Upper lobe of left lung (tissue), 6 donors: ENCODE data around the gene RBBP6. TPM values are rescaled to one million over a fixed set of nuclear protein-coding genes. Genes with fewer than 3 reads are reported as not detected.
A peak's percentile ranks its signal among the peaks of the same experiment; 100 is the strongest.
"Not testable (repeated sequence)": the region's sequence is repeated elsewhere in the genome, so short reads cannot be mapped to it uniquely, and the experiment has no call there.

Experiments
- ATAC-seq, 2 donors: fragments of 200-7000 bp; cut with Tn5 transposase; one replicate each; pipeline ENCODE4 v1.9.1; 2022; ENCODE audit warnings: mild to moderate bottlenecking in 2 of 2, moderate library complexity in 2 of 2; ENCODE audit not compliant: low FRiP score in 2 of 2
- DNase-seq, 2 donors: peaks; one replicate each; pipeline ENCODE4 v3.0.0-alpha.2; 2019 to 2020
- H3K27ac ChIP-seq, 4 donors: fragments of 200-600 bp; sonication (generic); one replicate each; pipeline ENCODE4 v1.5.1; 2016 to 2019
- H3K27me3 ChIP-seq, 4 donors: fragments of 200-600 bp; sonication (generic); one replicate each; pipeline ENCODE4 v1.5.1; 2017 to 2019
- H3K36me3 ChIP-seq, 4 donors: fragments of 200-600 bp; sonication (generic); one replicate each; pipeline ENCODE4 v1.5.1; 2016 to 2019
- H3K4me1 ChIP-seq, 4 donors: fragments of 200-600 bp; sonication (generic); one replicate each; pipeline ENCODE4 v1.5.1; 2018 to 2019
- H3K4me3 ChIP-seq, 4 donors: fragments of 200-600 bp; sonication (generic); one replicate each; pipeline ENCODE4 v1.5.1; 2017 to 2019; ENCODE audit warnings: mild to moderate bottlenecking in 2 of 4, moderate library complexity in 1 of 4
- H3K9me3 ChIP-seq, 4 donors: fragments of 200-600 bp; sonication (generic); one replicate each; pipeline ENCODE4 v1.5.1; 2018 to 2019
- EP300 ChIP-seq, 4 donors: sonication (generic); formaldehyde crosslinking; IDR thresholded peaks; one replicate each; pipeline ENCODE4 v1.5.1; 2017; ENCODE audit warnings: antibody characterized with exemption in 4 of 4, control low read depth in 2 of 4
- POLR2A ChIP-seq, 4 donors: fragments of 450-650 bp; IDR thresholded peaks; one replicate each; pipeline ENCODE4 v1.5.1; 2016 to 2017; ENCODE audit warnings: antibody characterized with exemption in 4 of 4, mild to moderate bottlenecking in 2 of 4
- POLR2AphosphoS5 ChIP-seq, 2 donors: sonication (generic); formaldehyde crosslinking; IDR thresholded peaks; one replicate each; pipeline ENCODE4 v1.5.1; 2017; ENCODE audit warnings: antibody characterized with exemption in 2 of 2
- WGBS, 2 donors: methylation state at CpG; one replicate each; pipeline ENCODE4 v1.1.5; 2017 to 2018; 5-methylcytosine and 5-hydroxymethylcytosine counted together
- total RNA-seq, 6 donors: library from RNA; depleted of rRNA in 4 of 6; stranded (reverse); fragments of >200 nt in 4 of 6; gene quantifications; one replicate each; pipeline versions ENCODE4 v1.1.0 to v1.2.1, GENCODE V29; 2016 to 2021
- TF ChIP-seq, protein P1 (sequence below), 6 experiments: fragments of 450-650 bp in 4 of 6; fragments of 200-600 bp in 2 of 6; sonication (generic) in 2 of 6; IDR thresholded peaks; one replicate each; pipeline ENCODE4 v1.5.1; 2016 to 2019; ENCODE audit warnings: antibody characterized with exemption in 6 of 6
- donor health status: DM: no; HTN: no; CAD: no; lungs with moderate emphysema.
- donor health status: DM: no; HTN: yes; CAD: no; lungs with severe emphysema.

RBBP6 gene, protein sequence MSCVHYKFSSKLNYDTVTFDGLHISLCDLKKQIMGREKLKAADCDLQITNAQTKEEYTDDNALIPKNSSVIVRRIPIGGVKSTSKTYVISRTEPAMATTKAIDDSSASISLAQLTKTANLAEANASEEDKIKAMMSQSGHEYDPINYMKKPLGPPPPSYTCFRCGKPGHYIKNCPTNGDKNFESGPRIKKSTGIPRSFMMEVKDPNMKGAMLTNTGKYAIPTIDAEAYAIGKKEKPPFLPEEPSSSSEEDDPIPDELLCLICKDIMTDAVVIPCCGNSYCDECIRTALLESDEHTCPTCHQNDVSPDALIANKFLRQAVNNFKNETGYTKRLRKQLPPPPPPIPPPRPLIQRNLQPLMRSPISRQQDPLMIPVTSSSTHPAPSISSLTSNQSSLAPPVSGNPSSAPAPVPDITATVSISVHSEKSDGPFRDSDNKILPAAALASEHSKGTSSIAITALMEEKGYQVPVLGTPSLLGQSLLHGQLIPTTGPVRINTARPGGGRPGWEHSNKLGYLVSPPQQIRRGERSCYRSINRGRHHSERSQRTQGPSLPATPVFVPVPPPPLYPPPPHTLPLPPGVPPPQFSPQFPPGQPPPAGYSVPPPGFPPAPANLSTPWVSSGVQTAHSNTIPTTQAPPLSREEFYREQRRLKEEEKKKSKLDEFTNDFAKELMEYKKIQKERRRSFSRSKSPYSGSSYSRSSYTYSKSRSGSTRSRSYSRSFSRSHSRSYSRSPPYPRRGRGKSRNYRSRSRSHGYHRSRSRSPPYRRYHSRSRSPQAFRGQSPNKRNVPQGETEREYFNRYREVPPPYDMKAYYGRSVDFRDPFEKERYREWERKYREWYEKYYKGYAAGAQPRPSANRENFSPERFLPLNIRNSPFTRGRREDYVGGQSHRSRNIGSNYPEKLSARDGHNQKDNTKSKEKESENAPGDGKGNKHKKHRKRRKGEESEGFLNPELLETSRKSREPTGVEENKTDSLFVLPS (N-terminal part only)
- total RNA-seq = 10 to 100 TPM; 40.9 to 79.5 (median 45.4) TPM

DNA sequence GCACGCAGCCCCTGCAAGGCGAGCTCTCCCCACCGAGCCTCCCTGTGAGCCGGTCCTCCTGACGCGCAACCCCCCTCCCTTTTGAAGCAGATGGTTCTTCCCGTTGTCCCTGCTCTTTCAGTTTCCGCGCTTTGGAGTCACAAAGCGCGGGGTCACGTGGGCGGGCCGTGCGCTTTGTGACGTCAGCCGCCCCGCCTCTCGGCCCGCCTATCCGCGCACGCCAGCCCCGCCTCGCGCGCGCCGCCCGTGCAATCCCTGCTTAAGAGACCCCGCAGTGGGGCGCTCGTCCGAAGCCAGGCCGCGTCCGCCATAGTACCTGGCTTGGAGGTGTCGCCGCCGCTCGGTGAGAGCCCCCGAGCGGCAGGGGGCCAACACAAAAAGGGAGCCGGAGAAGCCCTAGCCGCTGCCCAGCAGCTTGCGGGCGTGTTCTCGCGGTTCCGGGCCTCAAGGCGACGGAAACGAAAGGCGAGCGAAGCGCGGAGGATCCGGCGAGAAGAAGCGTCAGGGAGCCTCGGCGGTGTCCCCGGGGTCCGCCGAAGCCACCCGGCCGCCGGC lies at the start of gene RBBP6:
Gene RBBP6 (plus strand): TSS at position 272 of the 555 bp plus-strand sequence. CDS start 1,061 bp downstream, outside the sequence.
- peak within 1 kb of the TSS; percentile 67 to 93 (median 84) for H3K4me3 ChIP-seq
- H3K27me3 ChIP-seq = no peaks in the 10 kb centered on the region
- WGBS, 2 donors = 0 to 3% methylated on average over 22 to 56 of the region's 68 CpGs
- peak; percentile 97 to 99 for DNase-seq
- H3K9me3 ChIP-seq = no peaks in the 10 kb centered on the region
- H3K4me1 ChIP-seq = peaks cover 26 to 33% (median 29%) of the 10 kb centered on the region in 4 donors
- peak within 1 kb of the TSS; percentile 97 to 100 (median 100) for H3K27ac ChIP-seq
- H3K36me3 ChIP-seq = no peaks in the 10 kb centered on the region
- TF ChIP-seq, protein P1, sequence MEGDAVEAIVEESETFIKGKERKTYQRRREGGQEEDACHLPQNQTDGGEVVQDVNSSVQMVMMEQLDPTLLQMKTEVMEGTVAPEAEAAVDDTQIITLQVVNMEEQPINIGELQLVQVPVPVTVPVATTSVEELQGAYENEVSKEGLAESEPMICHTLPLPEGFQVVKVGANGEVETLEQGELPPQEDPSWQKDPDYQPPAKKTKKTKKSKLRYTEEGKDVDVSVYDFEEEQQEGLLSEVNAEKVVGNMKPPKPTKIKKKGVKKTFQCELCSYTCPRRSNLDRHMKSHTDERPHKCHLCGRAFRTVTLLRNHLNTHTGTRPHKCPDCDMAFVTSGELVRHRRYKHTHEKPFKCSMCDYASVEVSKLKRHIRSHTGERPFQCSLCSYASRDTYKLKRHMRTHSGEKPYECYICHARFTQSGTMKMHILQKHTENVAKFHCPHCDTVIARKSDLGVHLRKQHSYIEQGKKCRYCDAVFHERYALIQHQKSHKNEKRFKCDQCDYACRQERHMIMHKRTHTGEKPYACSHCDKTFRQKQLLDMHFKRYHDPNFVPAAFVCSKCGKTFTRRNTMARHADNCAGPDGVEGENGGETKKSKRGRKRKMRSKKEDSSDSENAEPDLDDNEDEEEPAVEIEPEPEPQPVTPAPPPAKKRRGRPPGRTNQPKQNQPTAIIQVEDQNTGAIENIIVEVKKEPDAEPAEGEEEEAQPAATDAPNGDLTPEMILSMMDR (IDR thresholded peaks at IDR 0.05) = peak in 5 of 6 experiments; percentile 25 to 64 (median 59)
- TF ChIP-seq EP300 (IDR thresholded peaks at IDR 0.05) = peak in 2 of 4 donors; percentile 3 to 86
- TF ChIP-seq POLR2AphosphoS5 (IDR thresholded peaks at IDR 0.05) = peak; percentile 99 to 100
- TF ChIP-seq POLR2A (IDR thresholded peaks at IDR 0.05) = peak; percentile 93 to 100 (median 98)
- ATAC-seq = peak; percentile 98

DNA sequence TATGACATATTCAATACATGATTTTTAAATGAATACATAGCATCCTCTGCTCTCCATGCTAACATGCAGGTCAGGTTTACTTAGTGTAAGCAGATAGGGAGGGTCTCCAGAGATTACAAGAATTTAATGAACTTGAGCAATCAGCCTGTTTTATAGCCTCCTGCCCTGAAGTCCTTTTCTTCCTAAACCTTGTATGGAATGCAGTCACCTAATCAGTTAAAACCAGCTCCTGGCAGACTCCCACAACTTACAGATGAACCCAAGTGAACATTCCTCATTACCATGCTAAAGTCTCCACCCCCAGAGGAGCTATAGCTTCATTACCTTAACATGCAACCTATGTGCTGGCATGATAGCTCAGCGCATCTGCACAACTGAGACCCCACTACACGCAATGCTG lies 48.5 kb upstream of the RBBP6 start:
- Histone ChIP-seq H3K27me3 (no peaks in the 10 kb centered on the region), H3K9me3 (peaks cover 6 to 11% (median 11%) of the 10 kb centered on the region in 4 donors), H3K4me1 (no peaks in the 10 kb centered on the region), H3K4me3 (no peak overlapping the region), H3K27ac (no peak overlapping the region), H3K36me3 (no peaks in the 10 kb centered on the region)
- ATAC-seq = no peak
- WGBS, 2 donors = 83 to 88% methylated on average over 2 of the region's 2 CpGs
- DNase-seq = no peak
- no peak for TF ChIP-seq POLR2AphosphoS5 (IDR thresholded peaks at IDR 0.05)

DNA sequence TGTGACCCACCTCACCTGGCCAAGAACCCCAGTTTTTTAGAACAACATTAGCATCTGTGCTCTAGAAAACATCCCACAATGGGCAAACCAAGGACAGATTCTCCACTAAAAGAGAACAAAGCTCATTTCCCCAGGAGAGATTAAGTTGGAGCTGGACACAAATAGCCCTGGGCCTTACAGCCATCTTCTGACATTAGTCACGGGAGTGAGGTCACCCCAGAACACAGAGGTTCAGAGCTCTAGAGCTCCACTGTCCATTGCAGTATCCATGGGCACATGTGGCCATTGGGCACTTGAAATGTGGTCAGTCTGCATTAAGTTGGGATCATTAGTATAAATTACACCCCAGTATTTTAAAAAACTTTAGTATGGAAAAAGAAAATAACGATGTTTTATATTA lies 47.6 kb upstream of the RBBP6 start:
- H3K27ac ChIP-seq = no peak overlapping the region
- no peak for TF ChIP-seq POLR2AphosphoS5 (IDR thresholded peaks at IDR 0.05)
- TF ChIP-seq, protein P1 (IDR thresholded peaks at IDR 0.05) = no peak
- TF ChIP-seq POLR2A (IDR thresholded peaks at IDR 0.05) = no peak
- TF ChIP-seq EP300 (IDR thresholded peaks at IDR 0.05) = no peak
- DNase-seq (no peak), ATAC-seq (no peak)
- H3K4me3 ChIP-seq = no peak overlapping the region
- 86 to 91% methylated on average over 2 of the region's 2 CpGs for WGBS, 2 donors
- peaks cover 6 to 11% (median 11%) of the 10 kb centered on the region in 4 donors for H3K9me3 ChIP-seq
- H3K4me1 ChIP-seq = no peaks in the 10 kb centered on the region
- H3K27me3 ChIP-seq = no peaks in the 10 kb centered on the region
- no peaks in the 10 kb centered on the region for H3K36me3 ChIP-seq

DNA sequence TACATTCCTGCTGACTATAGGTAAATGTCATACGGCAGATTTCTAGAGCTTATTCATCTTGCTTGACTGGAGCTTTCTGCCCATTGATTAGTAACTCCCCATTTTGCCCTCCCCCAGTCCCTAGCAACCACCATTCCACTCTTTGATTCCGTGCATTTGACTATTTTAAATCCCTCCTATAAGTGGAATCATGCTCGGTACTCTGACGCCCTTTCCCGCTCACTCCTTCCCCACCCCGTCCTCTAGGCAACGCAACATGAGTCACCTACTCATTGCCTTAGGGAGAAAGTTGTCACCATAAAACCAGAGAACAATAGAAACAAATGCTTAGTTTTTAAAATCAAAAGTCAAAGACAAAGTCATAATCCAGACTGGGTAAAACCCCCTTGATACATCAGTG lies 45.5 kb upstream of the RBBP6 start:
- Histone ChIP-seq H3K4me1 (no peaks in the 10 kb centered on the region), H3K27ac (no peak overlapping the region), H3K9me3 (peaks cover 0 to under 1% (median 0%) of the 10 kb centered on the region in 4 donors), H3K4me3 (no peak overlapping the region), H3K27me3 (no peaks in the 10 kb centered on the region), H3K36me3 (no peaks in the 10 kb centered on the region)
- DNase-seq (no peak), ATAC-seq (no peak)
- TF ChIP-seq, protein P1 (IDR thresholded peaks at IDR 0.05) = no peak
- TF ChIP-seq EP300 (IDR thresholded peaks at IDR 0.05) (no peak), POLR2AphosphoS5 (IDR thresholded peaks at IDR 0.05) (no peak), POLR2A (IDR thresholded peaks at IDR 0.05) (no peak)
- WGBS, 2 donors = 87 to 92% methylated on average over 7 of the region's 7 CpGs

DNA sequence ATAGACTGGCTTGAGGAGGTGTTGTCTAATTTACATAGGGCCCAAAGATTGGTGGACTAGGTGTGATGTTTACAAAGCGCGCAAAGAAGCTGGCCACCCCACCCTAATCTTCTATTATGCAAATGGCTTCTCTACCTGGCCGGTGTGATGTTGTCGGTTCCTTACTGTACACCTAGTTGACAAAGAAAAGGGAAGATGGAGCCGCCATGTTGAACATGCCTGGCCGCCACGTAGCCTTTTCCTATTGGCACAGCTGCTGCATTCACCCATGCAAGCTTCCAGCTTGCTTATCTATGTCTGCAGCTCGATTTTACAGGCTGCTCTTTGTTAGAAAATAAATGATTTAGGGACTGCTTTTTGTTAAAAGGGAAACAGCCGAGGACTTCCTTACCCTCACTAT lies 44.2 kb upstream of the RBBP6 start:
- H3K4me1 ChIP-seq, H3K27me3 ChIP-seq, DNase-seq, H3K4me3 ChIP-seq, H3K36me3 ChIP-seq, H3K27ac ChIP-seq, H3K9me3 ChIP-seq, ATAC-seq: not testable (repeated sequence)
- WGBS, 2 donors = 63 to 72% methylated on average over 9 of the region's 9 CpGs
